HCT116 (cell line): ENCODE results near the gene RBM20. TPM values are rescaled to one million over a fixed set of nuclear protein-coding genes. Genes with fewer than 3 reads are reported as not detected.

Experiments
- ATAC-seq: fragments of 200-7000 bp; cut with Tn5 transposase; 2 replicates; pipeline ENCODE4 v1.9.1; 2020; ENCODE audit warnings: mild to moderate bottlenecking, moderate library complexity
- BruUV-seq: library from RNA; stranded (reverse); fragments of 400-500 nt; replicated peaks from 2 replicates; lab custom pipeline; 2021; lab: Mats Ljungman, UMichigan
- CTCF ChIA-PET: fragments of 300-600 bp; sonication (Branson Sonifier 250); formaldehyde crosslinking; loops from one replicate; lab custom pipeline; 2021; ENCODE audit warnings: antibody characterized with exemption; lab: Charles Lee
- POLR2A ChIA-PET: fragments of 300-600, 350-600 bp; sonication (Branson Sonifier 250); formaldehyde crosslinking; loops from one replicate; lab custom pipeline; 2021; ENCODE audit warnings: antibody characterized with exemption; lab: Charles Lee
- RAD21 ChIA-PET, 2 experiments: fragments of 300-600 bp; sonication (Branson Sonifier 250); formaldehyde crosslinking; loops; one replicate each; lab custom pipeline; 2023; ENCODE audit warnings: low total read pairs in 2 of 2; ENCODE audit not compliant: uncharacterized antibody in 2 of 2, unreplicated experiment in 2 of 2, low non-redundant PET in 1 of 2; lab: Charles Lee
- DNase-seq: peaks from one replicate; pipeline ENCODE4 v3.0.0-alpha.2; 2010; ENCODE audit warnings: low read depth, low spot score
- H2AFZ ChIP-seq: fragments of 200-600 bp; shearing (Covaris generic), sonication (generic); 2 replicates; pipeline ENCODE4 v1.6.1; 2017; ENCODE audit warnings: low read depth, mixed run types, mixed read lengths, antibody characterized with exemption, low read length; ENCODE audit not compliant: poor library complexity, severe bottlenecking
- H3K27ac ChIP-seq: 2 replicates; pipeline ENCODE4 v1.5.1; 2012; ENCODE audit warnings: low read depth, low read length
- H3K27me3 ChIP-seq: fragments of 200-600 bp; sonication (generic); 2 replicates; pipeline ENCODE4 v1.6.1; 2016; ENCODE audit warnings: mixed run types, low read length, mixed read lengths; ENCODE audit not compliant: insufficient read depth
- H3K36me3 ChIP-seq, 2 experiments: fragments of 200-500 bp in 1 of 2; fragments of 200-600 bp in 1 of 2; sonication (Bioruptor generic) in 1 of 2; sonication (generic) in 1 of 2; 2 replicates each; pipeline versions ENCODE4 v1.5.1 to v1.6.1; 2014 to 2016; ENCODE audit warnings: low read length in 2 of 2, inconsistent platforms in 1 of 2, mixed read lengths in 1 of 2, mixed run types in 1 of 2; ENCODE audit not compliant: insufficient read depth in 2 of 2, control insufficient read depth in 1 of 2
- H3K4me1 ChIP-seq, 2 experiments: fragments of 200-600 bp in 1 of 2; sonication (generic) in 1 of 2; 2 replicates each; pipeline versions ENCODE4 v1.5.1 to v1.6.1; 2012 to 2017; ENCODE audit warnings: low read length in 2 of 2, inconsistent platforms in 1 of 2, mild to moderate bottlenecking in 1 of 2, mixed read lengths in 1 of 2, mixed run types in 1 of 2, moderate library complexity in 1 of 2; ENCODE audit not compliant: insufficient read depth in 2 of 2, control insufficient read depth in 1 of 2
- H3K4me2 ChIP-seq: fragments of 200-600 bp; sonication (generic); 2 replicates; pipeline ENCODE4 v1.6.1; 2017; ENCODE audit warnings: mixed run types, low read length, mixed read lengths
- H3K4me3 ChIP-seq, 2 experiments: fragments of 200-600 bp in 1 of 2; sonication (generic) in 1 of 2; replicated peaks in 1 of 2; 2 replicates each; pipeline ENCODE4 v1.5.1; 2011 to 2016; ENCODE audit warnings: low read length in 2 of 2, control low read depth in 1 of 2, low read depth in 1 of 2, mild to moderate bottlenecking in 1 of 2, mixed read lengths in 1 of 2, mixed run types in 1 of 2
- H3K79me2 ChIP-seq: fragments of 200-600 bp; sonication (generic); 2 replicates; pipeline ENCODE4 v1.6.1; 2017; ENCODE audit warnings: mild to moderate bottlenecking, mixed run types, low read length, moderate library complexity, mixed read lengths; ENCODE audit not compliant: insufficient read depth
- H3K9ac ChIP-seq: fragments of 200-600 bp; sonication (generic); 2 replicates; pipeline ENCODE4 v1.6.1; 2016; ENCODE audit warnings: low read length, mixed read lengths
- H3K9me2 ChIP-seq: fragments of 200-600 bp; sonication (generic), shearing (Covaris generic); 2 replicates; pipeline ENCODE4 v1.6.1; 2017; ENCODE audit warnings: mixed run types, mild to moderate bottlenecking, moderate library complexity; ENCODE audit not compliant: insufficient read depth
- H3K9me3 ChIP-seq, 2 experiments: fragments of 200-500 bp in 1 of 2; fragments of 200-600 bp in 1 of 2; sonication (Bioruptor generic) in 1 of 2; sonication (generic) in 1 of 2; 2 replicates each; pipeline ENCODE4 v1.6.1; 2014 to 2017; ENCODE audit warnings: low read length in 2 of 2, mixed read lengths in 2 of 2, inconsistent platforms in 1 of 2, low read depth in 1 of 2, mild to moderate bottlenecking in 1 of 2, mixed run types in 1 of 2, moderate library complexity in 1 of 2; ENCODE audit not compliant: control insufficient read depth in 1 of 2, insufficient read depth in 1 of 2
- H4K20me1 ChIP-seq: fragments of 200-600 bp; sonication (generic), shearing (Covaris generic); 2 replicates; pipeline ENCODE4 v1.6.1; 2017; ENCODE audit warnings: mixed run types, mild to moderate bottlenecking, moderate library complexity; ENCODE audit not compliant: insufficient read depth
- CBX3 ChIP-seq: IDR thresholded peaks from 2 replicates; pipeline ENCODE4 v1.6.1; 2012; ENCODE audit warnings: low read depth
- CEBPB ChIP-seq: IDR thresholded peaks from 2 replicates; pipeline ENCODE4 v1.6.1; 2012; ENCODE audit warnings: low read depth
- CTCF ChIP-seq, 3 experiments: fragments of 200-600 bp in 1 of 3; sonication (generic) in 1 of 3; IDR thresholded peaks in 2 of 3; conservative IDR thresholded peaks in 1 of 3; 2 replicates each; pipeline ENCODE4 v1.5.1; 2012 to 2017; ENCODE audit warnings: low read depth in 2 of 3, low read length in 2 of 3, antibody characterized with exemption in 1 of 3, borderline replicate concordance in 1 of 3, control low read depth in 1 of 3, mild to moderate bottlenecking in 1 of 3, mixed read lengths in 1 of 3, mixed run types in 1 of 3, moderate library complexity in 1 of 3; ENCODE audit not compliant: insufficient read depth in 1 of 3
- EZH2phosphoT487 ChIP-seq: fragments of 200-600 bp; IDR thresholded peaks from 2 replicates; pipeline ENCODE4 v1.6.1; 2018; ENCODE audit warnings: antibody characterized with exemption, borderline replicate concordance
- FOSL1 ChIP-seq: IDR thresholded peaks from 2 replicates; pipeline ENCODE4 v1.6.1; 2012; ENCODE audit warnings: low read depth
- POLR2A ChIP-seq: IDR thresholded peaks from 2 replicates; pipeline ENCODE4 v1.7.0; 2011; ENCODE audit warnings: borderline replicate concordance; ENCODE audit not compliant: insufficient read depth, insufficient read length; ENCODE audit errors: extremely low read depth
- RAD21 ChIP-seq: IDR thresholded peaks from 2 replicates; pipeline ENCODE4 v1.6.1; 2012; ENCODE audit warnings: low read depth, mild to moderate bottlenecking
- SP1 ChIP-seq: IDR thresholded peaks from 2 replicates; pipeline ENCODE4 v1.6.1; 2012; ENCODE audit warnings: low read depth
- SRF ChIP-seq: IDR thresholded peaks from 2 replicates; pipeline ENCODE4 v1.6.1; 2012; ENCODE audit warnings: low read depth
- TCF7L2 ChIP-seq: IDR thresholded peaks from 2 replicates; pipeline ENCODE4 v1.7.0; 2011; ENCODE audit warnings: borderline replicate concordance, inconsistent platforms; ENCODE audit not compliant: insufficient read depth, insufficient read length; ENCODE audit errors: extremely low read depth
- YY1 ChIP-seq: IDR thresholded peaks from 2 replicates; pipeline ENCODE4 v1.6.1; 2011; ENCODE audit warnings: low read length, low read depth, moderate library complexity, mild to moderate bottlenecking; ENCODE audit not compliant: insufficient replicate concordance; ENCODE audit errors: extremely low read depth
- ZBTB33 ChIP-seq: IDR thresholded peaks from 2 replicates; pipeline ENCODE4 v1.6.1; 2011; ENCODE audit warnings: mild to moderate bottlenecking, low read length, moderate library complexity; ENCODE audit not compliant: insufficient replicate concordance; ENCODE audit errors: extremely low read depth
- ZFX ChIP-seq: fragments of 450-650 bp; IDR thresholded peaks from 2 replicates; pipeline ENCODE4 v1.6.1; 2017
- intact Hi-C: fragments of 100-400 bp; cut with micrococcal nuclease; formaldehyde crosslinking; loops from 2 replicates; pipeline ENCODE4 v1.10.0; 2022
- total RNA-seq: library from RNA; stranded (reverse); gene quantifications from one replicate; pipeline ENCODE4 v1.2.1, GENCODE V29; 2021; ENCODE audit not compliant: unreplicated experiment
- TF ChIP-seq, protein P1 (sequence below): IDR thresholded peaks from 2 replicates; pipeline ENCODE4 v1.6.1; 2012

RBM20 gene
- total RNA-seq, 1 experiment from 2014 or later, result 2.0 TPM

DNA sequence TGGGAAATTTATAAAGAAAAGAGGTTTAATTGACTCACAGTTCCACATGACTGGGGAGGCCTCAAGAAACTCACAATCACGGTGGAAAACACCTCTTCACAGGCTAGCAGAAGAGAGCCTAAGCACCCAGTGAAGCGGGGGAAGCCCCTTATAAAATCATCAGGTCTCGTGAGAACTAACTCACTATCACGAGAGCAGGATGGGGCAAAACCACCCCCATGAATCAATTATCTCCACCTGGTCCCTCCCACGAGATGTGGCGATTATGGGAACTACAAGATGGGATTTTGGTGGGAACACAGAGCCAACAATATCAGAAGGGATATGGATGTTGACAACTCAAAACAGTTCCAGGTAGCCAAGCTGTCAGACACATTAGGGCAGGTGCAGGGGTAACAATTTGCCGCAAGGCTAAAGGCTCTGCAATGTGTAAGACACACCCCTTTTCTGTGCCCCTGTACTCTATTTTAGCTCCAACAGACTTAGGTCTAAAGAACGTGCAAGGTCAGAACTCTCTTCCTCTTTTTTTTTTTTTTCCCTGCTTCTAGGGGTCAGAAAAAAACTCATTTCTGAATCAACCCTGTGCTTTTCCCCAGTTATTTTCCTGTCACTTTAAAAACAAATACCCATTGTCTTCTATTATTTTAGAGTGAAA is 30.7 kb upstream of the RBM20 start:
- no peak overlapping the region for H3K4me2 ChIP-seq
- ChIA-PET POLR2A (no interaction called here), RAD21 (interaction anchor here in 1 of 2 experiments (1.4 kb wide), 1 partner anchor 67 kb away, joined by 3 read pairs; no protein-coding TSS in a partner anchor), CTCF (interaction anchor here (1.0 to 1.1 kb wide), 2 partner anchors 9 to 59 kb away, joined by 3 to 4 read pairs; no protein-coding TSS in a partner anchor)
- H3K4me1 ChIP-seq, result peaks cover 0 to 9% of the 10 kb centered on the region in 2 experiments; a peak in 1 of 4 replicates
- no peaks in the 10 kb centered on the region for H3K36me3 ChIP-seq
- H4K20me1 ChIP-seq, result no peaks in the 10 kb centered on the region
- H3K27ac ChIP-seq, result no peak overlapping the region
- H3K27me3 ChIP-seq, result 0 out of 2 replicates have a peak, but pooled peaks cover 4% of the 10 kb centered on the region
- H2AFZ ChIP-seq, result no peak overlapping the region
- no peak overlapping the region for H3K4me3 ChIP-seq
- no peak overlapping the region for H3K9ac ChIP-seq
- DNase-seq, result no peak
- H3K9me3 ChIP-seq, result no peaks in the 10 kb centered on the region
- 0 out of 2 replicates have a peak, but pooled peaks have one; percentile 23 for ATAC-seq
- intact Hi-C loops, result loop anchor here (5.0 to 10.0 kb wide), 4 partner anchors 124 to 981 kb away; no protein-coding TSS in a partner anchor
- no peaks in the 10 kb centered on the region for H3K79me2 ChIP-seq
- H3K9me2 ChIP-seq, result no peaks in the 10 kb centered on the region
- TF ChIP-seq CTCF (IDR thresholded peaks at IDR 0.05 in 2 of 3, conservative IDR thresholded peaks at IDR 0.05 in 1 of 3; ENCODE audit: borderline replicate concordance in 1 of 3, insufficient read depth in 1 of 3, low read depth in 2 of 3, low read length in 2 of 3), result peak in 2 of 3 experiments; percentile 13 to 27; a peak in 2 of 6 replicates
- no peak for TF ChIP-seq RAD21
- BruUV-seq, result no TSS peak

- intact Hi-C loops, result loop anchor here (5.0 to 10.0 kb wide), 4 partner anchors 123 to 981 kb away; no protein-coding TSS in a partner anchor
- ChIA-PET RAD21 (interaction anchor here in 1 of 2 experiments (1.4 kb wide), 1 partner anchor 67 kb away, joined by 3 read pairs; no protein-coding TSS in a partner anchor), CTCF (interaction anchor here (1.0 to 1.2 kb wide), 3 partner anchors 10 to 59 kb away, joined by 3 to 4 read pairs (median 3); no protein-coding TSS in a partner anchor), POLR2A (no interaction called here)
- H3K4me1 ChIP-seq, result peaks cover 0 to 9% of the 10 kb centered on the region in 2 experiments; a peak in 1 of 4 replicates
- H2AFZ ChIP-seq, result no peak overlapping the region
- H3K9me3 ChIP-seq, result no peaks in the 10 kb centered on the region
- no peak overlapping the region for H3K4me2 ChIP-seq
- no peak overlapping the region for H3K27ac ChIP-seq
- H3K9me2 ChIP-seq, result no peaks in the 10 kb centered on the region
- H3K9ac ChIP-seq, result no peak overlapping the region
- H3K27me3 ChIP-seq, result 0 out of 2 replicates have a peak, but pooled peaks cover 4% of the 10 kb centered on the region
- no peaks in the 10 kb centered on the region for H4K20me1 ChIP-seq
- no peaks in the 10 kb centered on the region for H3K36me3 ChIP-seq
- no TSS peak for BruUV-seq
- H3K4me3 ChIP-seq, result no peak overlapping the region
- DNase-seq (no peak), ATAC-seq (no peak)
- H3K79me2 ChIP-seq, result no peaks in the 10 kb centered on the region
- TF ChIP-seq SRF (no peak), POLR2A (no peak), EZH2phosphoT487 (no peak), FOSL1 (no peak), ZBTB33 (no peak), CEBPB (no peak), RAD21 (no peak), TCF7L2 (no peak), CBX3 (no peak), YY1 (no peak), SP1 (no peak), ZFX (no peak)
- TF ChIP-seq, protein P1, sequence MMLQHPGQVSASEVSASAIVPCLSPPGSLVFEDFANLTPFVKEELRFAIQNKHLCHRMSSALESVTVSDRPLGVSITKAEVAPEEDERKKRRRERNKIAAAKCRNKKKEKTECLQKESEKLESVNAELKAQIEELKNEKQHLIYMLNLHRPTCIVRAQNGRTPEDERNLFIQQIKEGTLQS, result no peak
Measured at GRCh38 chr10:110613996-110614495, 30.1 kb upstream of the RBM20 start.
